Hepatocyte (in vitro differentiated cells): Measurements from ENCODE around the gene CLDN6. TPM values are rescaled to one million over a fixed set of nuclear protein-coding genes. Genes with fewer than 3 reads are reported as not detected.

Source experiments
- DNase-seq: peaks from one replicate; pipeline ENCODE4 v3.0.0-alpha.2; 2016; ENCODE audit warnings: low spot score
- H2AFZ ChIP-seq: fragments of 200-600 bp; sonication (generic); 2 replicates; pipeline ENCODE4 v1.6.0; 2016; ENCODE audit warnings: antibody characterized with exemption, mild to moderate bottlenecking
- H3K27ac ChIP-seq: fragments of 200-600 bp; sonication (generic); 2 replicates; pipeline ENCODE4 v1.5.1; 2016; ENCODE audit warnings: mild to moderate bottlenecking
- H3K27me3 ChIP-seq: fragments of 200-600 bp; sonication (generic); 2 replicates; pipeline ENCODE4 v1.6.1; 2016
- H3K36me3 ChIP-seq: fragments of 200-600 bp; sonication (generic); replicated peaks from 2 replicates; pipeline ENCODE4 v1.5.1; 2016; ENCODE audit warnings: low read depth; ENCODE audit not compliant: insufficient read depth
- H3K4me1 ChIP-seq: fragments of 200-600 bp; sonication (generic); 2 replicates; pipeline ENCODE4 v1.5.1; 2016; ENCODE audit warnings: mild to moderate bottlenecking, moderate library complexity; ENCODE audit not compliant: insufficient read depth
- H3K4me2 ChIP-seq: fragments of 200-600 bp; sonication (generic); 2 replicates; pipeline ENCODE4 v1.6.0; 2016
- H3K4me3 ChIP-seq: fragments of 200-600 bp; sonication (generic); 2 replicates; pipeline ENCODE4 v1.5.1; 2016; ENCODE audit warnings: mild to moderate bottlenecking
- H3K79me2 ChIP-seq: fragments of 200-600 bp; sonication (generic); 2 replicates; pipeline ENCODE4 v1.6.0; 2017; ENCODE audit warnings: mild to moderate bottlenecking
- H3K9me2 ChIP-seq: fragments of 200-600 bp; sonication (generic); replicated peaks from 2 replicates; pipeline ENCODE4 v1.6.0; 2017; ENCODE audit warnings: mild to moderate bottlenecking; ENCODE audit not compliant: insufficient read depth
- H3K9me3 ChIP-seq: fragments of 200-600 bp; sonication (generic); 2 replicates; pipeline ENCODE4 v1.5.1; 2016; ENCODE audit warnings: low read depth, mild to moderate bottlenecking
- H4K20me1 ChIP-seq: fragments of 200-600 bp; sonication (generic); 2 replicates; pipeline ENCODE4 v1.6.0; 2016; ENCODE audit warnings: mild to moderate bottlenecking; ENCODE audit not compliant: insufficient read depth, poor library complexity, severe bottlenecking
- EZH2 ChIP-seq: fragments of 200-600 bp; sonication (generic); IDR thresholded peaks from 2 replicates; pipeline ENCODE4 v1.6.1; 2016; ENCODE audit warnings: antibody characterized with exemption, mild to moderate bottlenecking, borderline replicate concordance
- EZH2phosphoT487 ChIP-seq: fragments of 200-600 bp; sonication (generic); IDR thresholded peaks from one replicate; pipeline ENCODE4 v1.6.1; 2018; ENCODE audit warnings: antibody characterized with exemption, mild to moderate bottlenecking, low read depth, moderate library complexity; ENCODE audit not compliant: unreplicated experiment, severe bottlenecking
- WGBS: methylation state at CpG from one replicate; pipeline ENCODE4 v1.1.6; 2016; ENCODE audit warnings: low lambda C conversion rate; ENCODE audit errors: missing lambda C conversion rate; 5-methylcytosine and 5-hydroxymethylcytosine counted together
- polyA plus RNA-seq: library from polyadenylated mRNA; unstranded; fragments of >200 nt; fragmentation: Nextera tagmentation; extraction: Ambion mirVana; gene quantifications from 2 replicates; pipeline ENCODE4 v1.2.1, GENCODE V29; 2016
- total RNA-seq: library from RNA; depleted of rRNA; stranded (reverse); fragments of >200 nt; gene quantifications from 2 replicates; pipeline ENCODE4 v1.2.3, GENCODE V29; 2014
- TF ChIP-seq, protein P1 (sequence below): fragments of 200-600 bp; sonication (generic); IDR thresholded peaks from 2 replicates; pipeline ENCODE4 v1.5.1; 2016; ENCODE audit warnings: antibody characterized with exemption, mild to moderate bottlenecking; ENCODE audit not compliant: poor library complexity

The CLDN6 gene
- total and polyA plus RNA-seq, 2 experiments from 2014 or later: 258 to 568 TPM

DNA sequence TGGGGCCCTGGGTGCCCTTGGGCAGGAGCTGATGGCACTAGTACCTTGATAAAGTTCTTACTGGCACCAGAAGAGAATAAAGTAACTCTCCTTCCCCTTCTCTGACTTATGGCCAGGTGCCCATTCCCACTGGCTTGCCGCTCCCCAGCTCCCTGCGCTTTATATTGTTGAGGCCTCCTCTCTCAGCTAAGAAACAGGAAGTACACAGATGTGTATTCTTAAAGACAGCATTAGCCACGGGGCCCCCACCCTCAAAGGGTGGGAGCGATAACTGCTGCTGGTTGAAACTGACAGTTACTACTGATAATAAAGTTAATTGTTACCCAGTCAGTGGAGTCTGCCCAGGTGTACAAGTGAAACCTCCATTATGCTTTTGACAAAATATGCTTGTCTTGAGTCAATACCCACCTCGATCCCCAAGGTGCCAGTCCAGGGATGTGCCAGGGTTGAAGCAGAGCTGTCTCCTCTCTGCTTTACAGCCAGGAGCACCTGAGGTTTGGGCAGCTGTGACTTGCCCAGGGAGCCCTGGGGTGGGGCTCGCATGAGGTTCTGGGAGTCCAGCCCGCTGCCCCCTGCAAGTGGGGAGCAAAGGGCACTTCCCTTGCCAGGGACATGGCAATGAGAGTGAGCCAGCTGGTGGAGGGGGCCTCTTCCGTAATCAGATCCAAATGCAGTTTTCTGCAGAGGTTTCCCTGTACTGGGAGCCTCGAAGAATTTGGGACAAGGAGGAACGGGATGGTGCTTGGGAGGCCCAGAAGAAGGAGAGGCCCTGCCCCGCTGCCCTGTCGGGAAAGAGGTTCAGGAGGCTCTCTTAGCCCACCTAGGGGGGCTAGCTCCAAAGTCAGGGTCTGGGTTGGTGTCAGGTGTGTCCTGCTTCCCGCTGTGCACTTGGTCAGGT is 10.7 kb downstream of the CLDN6 start:
- H2AFZ ChIP-seq: no peak overlapping the region
- peak overlapping the region; percentile 83 for H3K4me2 ChIP-seq
- WGBS: 39% methylated on average over 13 of the region's 13 CpGs
- H3K36me3 ChIP-seq: no peaks in the 10 kb centered on the region
- H4K20me1 ChIP-seq: no peaks in the 10 kb centered on the region
- peaks cover 54% of the 10 kb centered on the region for H3K4me1 ChIP-seq
- H3K27ac ChIP-seq: peak overlapping the region; percentile 97
- H3K9me2 ChIP-seq: no peaks in the 10 kb centered on the region
- DNase-seq: peak; percentile 73
- no peaks in the 10 kb centered on the region for H3K9me3 ChIP-seq
- H3K4me3 ChIP-seq: no peak overlapping the region
- H3K27me3 ChIP-seq: no peaks in the 10 kb centered on the region
- TF ChIP-seq EZH2 (no peak), EZH2phosphoT487 (no peak)
- TF ChIP-seq, protein P1, sequence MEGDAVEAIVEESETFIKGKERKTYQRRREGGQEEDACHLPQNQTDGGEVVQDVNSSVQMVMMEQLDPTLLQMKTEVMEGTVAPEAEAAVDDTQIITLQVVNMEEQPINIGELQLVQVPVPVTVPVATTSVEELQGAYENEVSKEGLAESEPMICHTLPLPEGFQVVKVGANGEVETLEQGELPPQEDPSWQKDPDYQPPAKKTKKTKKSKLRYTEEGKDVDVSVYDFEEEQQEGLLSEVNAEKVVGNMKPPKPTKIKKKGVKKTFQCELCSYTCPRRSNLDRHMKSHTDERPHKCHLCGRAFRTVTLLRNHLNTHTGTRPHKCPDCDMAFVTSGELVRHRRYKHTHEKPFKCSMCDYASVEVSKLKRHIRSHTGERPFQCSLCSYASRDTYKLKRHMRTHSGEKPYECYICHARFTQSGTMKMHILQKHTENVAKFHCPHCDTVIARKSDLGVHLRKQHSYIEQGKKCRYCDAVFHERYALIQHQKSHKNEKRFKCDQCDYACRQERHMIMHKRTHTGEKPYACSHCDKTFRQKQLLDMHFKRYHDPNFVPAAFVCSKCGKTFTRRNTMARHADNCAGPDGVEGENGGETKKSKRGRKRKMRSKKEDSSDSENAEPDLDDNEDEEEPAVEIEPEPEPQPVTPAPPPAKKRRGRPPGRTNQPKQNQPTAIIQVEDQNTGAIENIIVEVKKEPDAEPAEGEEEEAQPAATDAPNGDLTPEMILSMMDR: no peak
- H3K79me2 ChIP-seq: no peaks in the 10 kb centered on the region

GRCh38 chr16:3004781-3005284 is 13.2 kb downstream of the CLDN6 start:
- H3K9me2 ChIP-seq: no peaks in the 10 kb centered on the region
- no peaks in the 10 kb centered on the region for H4K20me1 ChIP-seq
- no peak overlapping the region for H2AFZ ChIP-seq
- H3K79me2 ChIP-seq: no peaks in the 10 kb centered on the region
- H3K4me1 ChIP-seq: peaks cover 34% of the 10 kb centered on the region
- H3K9me3 ChIP-seq: no peaks in the 10 kb centered on the region
- no peaks in the 10 kb centered on the region for H3K27me3 ChIP-seq
- peak overlapping the region; percentile 43 for H3K4me3 ChIP-seq
- TF ChIP-seq EZH2: no peak
- TF ChIP-seq EZH2phosphoT487: no peak
- TF ChIP-seq, protein P1: no peak
- peak overlapping the region; percentile 97 for H3K27ac ChIP-seq
- peak; percentile 59 for DNase-seq
- H3K36me3 ChIP-seq: no peaks in the 10 kb centered on the region
- H3K4me2 ChIP-seq: peak overlapping the region; percentile 83
- 4% methylated on average over 21 of the region's 25 CpGs for WGBS

DNA sequence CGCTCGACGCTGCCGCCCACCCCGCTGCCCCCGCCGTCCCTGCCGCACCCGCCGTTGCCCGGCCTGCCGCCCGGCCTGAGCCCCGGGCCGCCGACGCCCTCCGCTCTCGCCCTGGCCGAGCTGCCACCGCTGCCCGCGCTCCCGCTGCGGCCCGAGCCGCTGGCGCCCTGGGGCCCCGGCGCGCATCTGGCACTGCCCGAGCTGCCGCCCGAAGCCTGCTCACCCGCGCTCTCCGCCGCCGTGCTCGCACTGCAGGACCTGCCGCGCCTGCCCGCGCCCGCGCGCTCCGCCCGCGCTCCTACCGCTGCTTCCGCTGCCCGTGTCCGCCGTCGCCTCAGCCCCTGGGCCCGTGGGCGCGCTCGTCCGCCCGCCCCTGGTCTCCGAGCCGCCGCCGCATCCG is 13.7 kb downstream of the CLDN6 start:
- Histone ChIP-seq H3K4me1 (peaks cover 31% of the 10 kb centered on the region), H3K4me2 (no peak overlapping the region), H3K4me3 (no peak overlapping the region), H3K9me2 (no peaks in the 10 kb centered on the region), H3K36me3 (no peaks in the 10 kb centered on the region), H4K20me1 (no peaks in the 10 kb centered on the region), H3K27ac (no peak overlapping the region), H3K79me2 (no peaks in the 10 kb centered on the region), H2AFZ (no peak overlapping the region), H3K27me3 (no peaks in the 10 kb centered on the region), H3K9me3 (no peaks in the 10 kb centered on the region)
- TF ChIP-seq, protein P1: no peak
- TF ChIP-seq EZH2 (no peak), EZH2phosphoT487 (no peak)
- 0% methylated on average over 1 of the region's 67 CpGs for WGBS
- DNase-seq: peak; percentile 62
